HepG2 (cell line): ENCODE data around the gene PKLR. TPM values are rescaled to one million over a fixed set of nuclear protein-coding genes. Genes with fewer than 3 reads are reported as not detected.

Experiments used
- EED ChIP-seq: sonication (generic); formaldehyde crosslinking; IDR thresholded peaks from 2 replicates; pipeline ENCODE4 v1.5.0; 2020; ENCODE audit warnings: mild to moderate bottlenecking, missing genetic modification reagents
- ELF1 ChIP-seq: sonication (generic); formaldehyde crosslinking; IDR thresholded peaks from 2 replicates; pipeline ENCODE4 v1.4.0; 2020; ENCODE audit warnings: missing genetic modification reagents
- HNF4G ChIP-seq, 2 experiments: sonication (generic) in 1 of 2; formaldehyde crosslinking in 1 of 2; IDR thresholded peaks; 2 replicates each; pipeline versions ENCODE4 v1.4.0 to v1.6.1; 2011 to 2020; ENCODE audit warnings: borderline replicate concordance in 2 of 2, low read depth in 2 of 2, mild to moderate bottlenecking in 2 of 2, low read length in 1 of 2, missing genetic modification reagents in 1 of 2, moderate library complexity in 1 of 2
- MAZ ChIP-seq, 2 experiments: sonication (generic) in 1 of 2; formaldehyde crosslinking in 1 of 2; IDR thresholded peaks; 2 replicates each; pipeline versions ENCODE4 v1.5.0 to v1.6.1; 2012 to 2020; ENCODE audit warnings: low read depth in 2 of 2, mild to moderate bottlenecking in 2 of 2, borderline replicate concordance in 1 of 2, improper control_type of control experiment in 1 of 2, low read length in 1 of 2, missing genetic modification reagents in 1 of 2, moderate library complexity in 1 of 2
- MEF2D ChIP-seq: sonication (generic); formaldehyde crosslinking; IDR thresholded peaks from 2 replicates; pipeline ENCODE4 v1.5.1; 2020; ENCODE audit warnings: mild to moderate bottlenecking, missing genetic modification reagents
- SOX6 ChIP-seq, 2 experiments: fragments of 450-650 bp in 1 of 2; sonication (generic) in 1 of 2; formaldehyde crosslinking in 1 of 2; IDR thresholded peaks; 2 replicates each; pipeline versions ENCODE4 v1.4.0 to v1.6.1; 2017 to 2020; ENCODE audit warnings: antibody characterized with exemption in 1 of 2, mild to moderate bottlenecking in 1 of 2, missing genetic modification reagents in 1 of 2
- THYN1 ChIP-seq: sonication (generic); formaldehyde crosslinking; IDR thresholded peaks from 2 replicates; pipeline ENCODE4 v1.8.1; 2023; ENCODE audit warnings: low read depth, mild to moderate bottlenecking, moderate library complexity, missing genetic modification reagents, borderline replicate concordance
- TRIM24 ChIP-seq: sonication (generic); formaldehyde crosslinking; IDR thresholded peaks from 2 replicates; pipeline ENCODE4 v1.8.0; 2022; ENCODE audit warnings: mild to moderate bottlenecking, missing genetic modification reagents
- ZBTB1 ChIP-seq: sonication (generic); formaldehyde crosslinking; IDR thresholded peaks from 2 replicates; pipeline ENCODE4 v1.4.0; 2020; ENCODE audit warnings: missing genetic modification reagents, borderline replicate concordance
- ZBTB7B ChIP-seq: sonication (generic); formaldehyde crosslinking; IDR thresholded peaks from 2 replicates; pipeline ENCODE4 v1.4.0; 2020; ENCODE audit warnings: missing genetic modification reagents
- ZFAT ChIP-seq: sonication (generic); formaldehyde crosslinking; conservative IDR thresholded peaks from 2 replicates; pipeline ENCODE4 v1.8.1; 2023; ENCODE audit warnings: missing genetic modification reagents, inconsistent platforms
- ZNF207 ChIP-seq: fragments of 450-650 bp; IDR thresholded peaks from 2 replicates; pipeline ENCODE4 v1.6.1; 2016; ENCODE audit warnings: antibody characterized with exemption, borderline replicate concordance
- ZNF775 ChIP-seq: sonication (generic); formaldehyde crosslinking; IDR thresholded peaks from 2 replicates; pipeline ENCODE4 v1.4.0; 2020; ENCODE audit warnings: missing genetic modification reagents, mild to moderate bottlenecking, moderate library complexity, borderline replicate concordance
- polyA plus RNA-seq, 8 experiments: library from polyadenylated mRNA; depleted of rRNA in 3 of 8; stranded (reverse) in 7 of 8; unstranded in 1 of 8; fragments of >200 nt; fragmentation: Illumina TruSeq in 4 of 8; extraction: Trizol in 4 of 8; gene quantifications; 2 replicates each; pipeline versions ENCODE4 v1.2.1 to v1.2.3, GENCODE V29; 2011 to 2016; ENCODE audit warnings: low read depth in 4 of 8, missing spikeins in 1 of 8, mixed read lengths in 1 of 8; ENCODE audit not compliant: insufficient read depth in 1 of 8
- total RNA-seq, 5 experiments: library from RNA; depleted of rRNA; stranded (reverse); fragments of >200 nt; fragmentation: Illumina TruSeq; extraction: Trizol; gene quantifications; 2 replicates each; pipeline ENCODE4 v1.2.3, GENCODE V29; 2016; ENCODE audit warnings: low read depth in 1 of 5
- TF ChIP-seq, protein P1 (sequence below): sonication (generic); formaldehyde crosslinking; IDR thresholded peaks from 2 replicates; pipeline ENCODE4 v1.4.0; 2020; ENCODE audit warnings: mild to moderate bottlenecking, low read depth, missing genetic modification reagents
- TF ChIP-seq, protein P2 (sequence below): sonication (generic); formaldehyde crosslinking; IDR thresholded peaks from 2 replicates; pipeline ENCODE4 v1.4.0; 2020; ENCODE audit warnings: missing genetic modification reagents
- TF ChIP-seq, protein P3 (sequence below): sonication (generic); formaldehyde crosslinking; IDR thresholded peaks from 2 replicates; pipeline ENCODE4 v1.9.0; 2021; ENCODE audit warnings: missing genetic modification reagents, borderline replicate concordance

PKLR gene
- total and polyA plus RNA-seq, 2 of the 13 experiments (the other 11 are each of a cell fraction or from before 2014, with no cell fraction given): 10.3 to 29.3 TPM

DNA sequence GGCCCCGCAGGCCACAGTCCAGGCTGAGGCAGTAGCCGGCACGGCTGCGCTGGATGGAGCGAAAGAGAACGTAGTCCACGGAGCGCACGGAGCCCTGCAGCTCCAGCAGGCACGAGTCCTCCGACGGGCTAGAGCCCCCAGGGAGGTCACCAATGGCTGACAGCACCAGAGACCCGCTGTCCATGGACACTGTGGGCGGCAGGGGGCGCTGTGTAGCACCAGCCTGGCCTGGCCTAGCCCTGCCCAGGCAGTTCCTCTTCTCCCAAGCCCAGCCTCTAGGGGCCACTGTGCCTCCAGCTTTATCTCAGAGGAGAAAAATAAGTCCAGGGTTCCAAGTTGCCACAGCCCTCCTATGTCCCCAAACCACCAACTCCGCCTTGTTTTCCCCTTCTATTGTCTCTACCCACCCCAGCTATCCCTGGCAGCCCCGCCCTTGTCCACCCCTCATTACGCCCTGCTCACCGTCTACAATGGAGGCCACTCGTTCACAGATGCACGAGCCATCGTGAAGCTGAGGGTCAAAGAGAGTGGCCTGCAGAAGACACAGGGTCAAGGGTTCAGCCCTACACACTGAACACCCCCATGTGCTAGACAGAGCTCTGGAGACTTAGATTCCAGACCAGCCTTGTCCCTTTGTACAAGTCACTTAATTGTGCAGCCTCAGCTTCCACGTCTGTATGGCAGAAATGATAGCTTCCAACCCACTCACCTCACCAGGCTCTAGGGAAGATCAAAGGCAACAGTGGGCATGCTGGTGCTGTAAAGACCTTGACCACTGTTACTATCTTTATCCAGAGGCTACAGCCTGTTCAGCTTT lies 50.4 kb downstream of the PKLR start (continued):
- no peak for TF ChIP-seq THYN1 (CRISPR knock-in tag)
- TF ChIP-seq, protein P1, sequence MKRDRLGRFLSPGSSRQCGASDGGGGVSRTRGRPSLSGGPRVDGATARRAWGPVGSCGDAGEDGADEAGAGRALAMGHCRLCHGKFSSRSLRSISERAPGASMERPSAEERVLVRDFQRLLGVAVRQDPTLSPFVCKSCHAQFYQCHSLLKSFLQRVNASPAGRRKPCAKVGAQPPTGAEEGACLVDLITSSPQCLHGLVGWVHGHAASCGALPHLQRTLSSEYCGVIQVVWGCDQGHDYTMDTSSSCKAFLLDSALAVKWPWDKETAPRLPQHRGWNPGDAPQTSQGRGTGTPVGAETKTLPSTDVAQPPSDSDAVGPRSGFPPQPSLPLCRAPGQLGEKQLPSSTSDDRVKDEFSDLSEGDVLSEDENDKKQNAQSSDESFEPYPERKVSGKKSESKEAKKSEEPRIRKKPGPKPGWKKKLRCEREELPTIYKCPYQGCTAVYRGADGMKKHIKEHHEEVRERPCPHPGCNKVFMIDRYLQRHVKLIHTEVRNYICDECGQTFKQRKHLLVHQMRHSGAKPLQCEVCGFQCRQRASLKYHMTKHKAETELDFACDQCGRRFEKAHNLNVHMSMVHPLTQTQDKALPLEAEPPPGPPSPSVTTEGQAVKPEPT (CRISPR knock-in tag): no peak
- TF ChIP-seq ZBTB7B (CRISPR knock-in tag): peak; percentile 66
- TF ChIP-seq ZFAT: no peak
- peak; percentile 67 for TF ChIP-seq ELF1 (CRISPR knock-in tag)
- TF ChIP-seq, protein P2, sequence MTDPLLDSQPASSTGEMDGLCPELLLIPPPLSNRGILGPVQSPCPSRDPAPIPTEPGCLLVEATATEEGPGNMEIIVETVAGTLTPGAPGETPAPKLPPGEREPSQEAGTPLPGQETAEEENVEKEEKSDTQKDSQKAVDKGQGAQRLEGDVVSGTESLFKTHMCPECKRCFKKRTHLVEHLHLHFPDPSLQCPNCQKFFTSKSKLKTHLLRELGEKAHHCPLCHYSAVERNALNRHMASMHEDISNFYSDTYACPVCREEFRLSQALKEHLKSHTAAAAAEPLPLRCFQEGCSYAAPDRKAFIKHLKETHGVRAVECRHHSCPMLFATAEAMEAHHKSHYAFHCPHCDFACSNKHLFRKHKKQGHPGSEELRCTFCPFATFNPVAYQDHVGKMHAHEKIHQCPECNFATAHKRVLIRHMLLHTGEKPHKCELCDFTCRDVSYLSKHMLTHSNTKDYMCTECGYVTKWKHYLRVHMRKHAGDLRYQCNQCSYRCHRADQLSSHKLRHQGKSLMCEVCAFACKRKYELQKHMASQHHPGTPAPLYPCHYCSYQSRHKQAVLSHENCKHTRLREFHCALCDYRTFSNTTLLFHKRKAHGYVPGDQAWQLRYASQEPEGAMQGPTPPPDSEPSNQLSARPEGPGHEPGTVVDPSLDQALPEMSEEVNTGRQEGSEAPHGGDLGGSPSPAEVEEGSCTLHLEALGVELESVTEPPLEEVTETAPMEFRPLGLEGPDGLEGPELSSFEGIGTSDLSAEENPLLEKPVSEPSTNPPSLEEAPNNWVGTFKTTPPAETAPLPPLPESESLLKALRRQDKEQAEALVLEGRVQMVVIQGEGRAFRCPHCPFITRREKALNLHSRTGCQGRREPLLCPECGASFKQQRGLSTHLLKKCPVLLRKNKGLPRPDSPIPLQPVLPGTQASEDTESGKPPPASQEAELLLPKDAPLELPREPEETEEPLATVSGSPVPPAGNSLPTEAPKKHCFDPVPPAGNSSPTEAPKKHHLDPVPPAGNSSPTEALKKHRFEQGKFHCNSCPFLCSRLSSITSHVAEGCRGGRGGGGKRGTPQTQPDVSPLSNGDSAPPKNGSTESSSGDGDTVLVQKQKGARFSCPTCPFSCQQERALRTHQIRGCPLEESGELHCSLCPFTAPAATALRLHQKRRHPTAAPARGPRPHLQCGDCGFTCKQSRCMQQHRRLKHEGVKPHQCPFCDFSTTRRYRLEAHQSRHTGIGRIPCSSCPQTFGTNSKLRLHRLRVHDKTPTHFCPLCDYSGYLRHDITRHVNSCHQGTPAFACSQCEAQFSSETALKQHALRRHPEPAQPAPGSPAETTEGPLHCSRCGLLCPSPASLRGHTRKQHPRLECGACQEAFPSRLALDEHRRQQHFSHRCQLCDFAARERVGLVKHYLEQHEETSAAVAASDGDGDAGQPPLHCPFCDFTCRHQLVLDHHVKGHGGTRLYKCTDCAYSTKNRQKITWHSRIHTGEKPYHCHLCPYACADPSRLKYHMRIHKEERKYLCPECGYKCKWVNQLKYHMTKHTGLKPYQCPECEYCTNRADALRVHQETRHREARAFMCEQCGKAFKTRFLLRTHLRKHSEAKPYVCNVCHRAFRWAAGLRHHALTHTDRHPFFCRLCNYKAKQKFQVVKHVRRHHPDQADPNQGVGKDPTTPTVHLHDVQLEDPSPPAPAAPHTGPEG (CRISPR knock-in tag): no peak
- no peak for TF ChIP-seq TRIM24 (CRISPR knock-in tag)
- TF ChIP-seq MAZ (IDR thresholded peaks at IDR 0.05; ENCODE audit: borderline replicate concordance, low read depth, low read length): peak; percentile 38; the same call in 1 of the 2 replicates
- peak; percentile 41; the same call in 1 of the 2 replicates for TF ChIP-seq MAZ (CRISPR knock-in tag; IDR thresholded peaks at IDR 0.05; ENCODE audit: low read depth)
- no peak for TF ChIP-seq SOX6 (IDR thresholded peaks at IDR 0.05)
- peak; percentile 67 for TF ChIP-seq SOX6 (CRISPR knock-in tag; IDR thresholded peaks at IDR 0.05)
- TF ChIP-seq MEF2D (CRISPR knock-in tag): peak; percentile 98
- no peak for TF ChIP-seq ZBTB1
- TF ChIP-seq HNF4G (IDR thresholded peaks at IDR 0.05; ENCODE audit: borderline replicate concordance, low read depth, low read length): peak; percentile 6; the same call in 1 of the 2 replicates
- TF ChIP-seq HNF4G (CRISPR knock-in tag; IDR thresholded peaks at IDR 0.05; ENCODE audit: borderline replicate concordance, low read depth): peak; percentile 16; the same call in 1 of the 2 replicates
- no peak for TF ChIP-seq EED (CRISPR knock-in tag)
- no peak for TF ChIP-seq ZNF775 (CRISPR knock-in tag)
- TF ChIP-seq, protein P3, sequence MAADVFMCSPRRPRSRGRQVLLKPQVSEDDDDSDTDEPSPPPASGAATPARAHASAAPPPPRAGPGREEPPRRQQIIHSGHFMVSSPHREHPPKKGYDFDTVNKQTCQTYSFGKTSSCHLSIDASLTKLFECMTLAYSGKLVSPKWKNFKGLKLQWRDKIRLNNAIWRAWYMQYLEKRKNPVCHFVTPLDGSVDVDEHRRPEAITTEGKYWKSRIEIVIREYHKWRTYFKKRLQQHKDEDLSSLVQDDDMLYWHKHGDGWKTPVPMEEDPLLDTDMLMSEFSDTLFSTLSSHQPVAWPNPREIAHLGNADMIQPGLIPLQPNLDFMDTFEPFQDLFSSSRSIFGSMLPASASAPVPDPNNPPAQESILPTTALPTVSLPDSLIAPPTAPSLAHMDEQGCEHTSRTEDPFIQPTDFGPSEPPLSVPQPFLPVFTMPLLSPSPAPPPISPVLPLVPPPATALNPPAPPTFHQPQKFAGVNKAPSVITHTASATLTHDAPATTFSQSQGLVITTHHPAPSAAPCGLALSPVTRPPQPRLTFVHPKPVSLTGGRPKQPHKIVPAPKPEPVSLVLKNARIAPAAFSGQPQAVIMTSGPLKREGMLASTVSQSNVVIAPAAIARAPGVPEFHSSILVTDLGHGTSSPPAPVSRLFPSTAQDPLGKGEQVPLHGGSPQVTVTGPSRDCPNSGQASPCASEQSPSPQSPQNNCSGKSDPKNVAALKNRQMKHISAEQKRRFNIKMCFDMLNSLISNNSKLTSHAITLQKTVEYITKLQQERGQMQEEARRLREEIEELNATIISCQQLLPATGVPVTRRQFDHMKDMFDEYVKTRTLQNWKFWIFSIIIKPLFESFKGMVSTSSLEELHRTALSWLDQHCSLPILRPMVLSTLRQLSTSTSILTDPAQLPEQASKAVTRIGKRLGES (CRISPR knock-in tag): no peak
- TF ChIP-seq ZNF207: no peak
